Naive thymus-derived CD4-positive, alpha-beta T cell (primary cell): ENCODE results near the gene CA12. TPM values are rescaled to one million over a fixed set of nuclear protein-coding genes. Genes with fewer than 3 reads are reported as not detected.
"Not testable (repeated sequence)": the region's sequence is repeated elsewhere in the genome, so short reads cannot be mapped to it uniquely, and the experiment has no call there.

Experiments used
- ATAC-seq: fragments of 150-1000 bp; cut with Tn5 transposase; 2 replicates; pipeline ENCODE4 v1.10.0; 2021; ENCODE audit warnings: mild to moderate bottlenecking, moderate library complexity
- CTCF ChIA-PET: fragments of 350-600 bp; sonication (Branson Sonifier 250); formaldehyde crosslinking; loops from one replicate; lab custom pipeline; 2021; ENCODE audit warnings: antibody characterized with exemption; lab: Charles Lee
- POLR2A ChIA-PET: fragments of 350-600 bp; sonication (Branson Sonifier 250); formaldehyde crosslinking; loops from one replicate; lab custom pipeline; 2021; ENCODE audit warnings: antibody characterized with exemption, inconsistent platforms; lab: Charles Lee
- DNase-seq, 9 donors: peaks; one replicate each; pipeline versions ENCODE4 v3.0.0 to v3.0.0-alpha.2; 2020 to 2022; ENCODE audit warnings: mixed read lengths in 1 of 9
- H3K27ac ChIP-seq: one replicate; pipeline ENCODE4 v1.7.0; 2013; ENCODE audit warnings: mild to moderate bottlenecking, low read depth, low read length, moderate library complexity
- H3K27me3 ChIP-seq, 2 donors: one replicate each; pipeline ENCODE4 v1.7.0; 2013; ENCODE audit warnings: low read length in 2 of 2, mild to moderate bottlenecking in 2 of 2, moderate library complexity in 2 of 2; ENCODE audit not compliant: control insufficient read depth in 2 of 2, insufficient read depth in 2 of 2
- H3K36me3 ChIP-seq, 3 experiments: 1 replicate in 2 of 3; 2 replicates in 1 of 3; pipeline ENCODE4 v1.7.0; 2013; ENCODE audit warnings: low read length in 3 of 3, mild to moderate bottlenecking in 3 of 3, moderate library complexity in 1 of 3; ENCODE audit not compliant: insufficient read depth in 3 of 3, control insufficient read depth in 2 of 3
- H3K4me1 ChIP-seq, 2 donors: one replicate each; pipeline ENCODE4 v1.7.0; 2013; ENCODE audit warnings: low read length in 2 of 2, mild to moderate bottlenecking in 2 of 2, moderate library complexity in 1 of 2; ENCODE audit not compliant: control insufficient read depth in 2 of 2, insufficient read depth in 2 of 2
- H3K4me3 ChIP-seq: 2 replicates; pipeline ENCODE4 v1.7.0; 2013; ENCODE audit warnings: mild to moderate bottlenecking, low read length
- H3K9me3 ChIP-seq, 3 experiments: 1 replicate in 2 of 3; 2 replicates in 1 of 3; pipeline ENCODE4 v1.7.0; 2013; ENCODE audit warnings: low read length in 3 of 3; ENCODE audit not compliant: control insufficient read depth in 2 of 3
- H3K27ac Mint-ChIP-seq, 9 donors: one replicate each; pipeline ENCODE4 v1.8.0; 2020 to 2022; ENCODE audit warnings: mixed read lengths in 9 of 9, mild to moderate bottlenecking in 8 of 9, moderate library complexity in 5 of 9, inconsistent platforms in 2 of 9
- H3K27me3 Mint-ChIP-seq, 5 donors: one replicate each; pipeline ENCODE4 v1.8.0; 2021 to 2022; ENCODE audit warnings: mixed read lengths in 5 of 5, mild to moderate bottlenecking in 1 of 5
- H3K36me3 Mint-ChIP-seq, 5 donors: one replicate each; pipeline ENCODE4 v1.8.0; 2020 to 2022; ENCODE audit warnings: mixed read lengths in 5 of 5, mild to moderate bottlenecking in 3 of 5, inconsistent platforms in 1 of 5
- H3K4me1 Mint-ChIP-seq, 7 donors: one replicate each; pipeline ENCODE4 v1.8.0; 2020 to 2022; ENCODE audit warnings: mixed read lengths in 7 of 7, mild to moderate bottlenecking in 3 of 7, inconsistent platforms in 1 of 7
- H3K4me3 Mint-ChIP-seq, 10 donors: one replicate each; pipeline ENCODE4 v1.8.0; 2020 to 2022; ENCODE audit warnings: mild to moderate bottlenecking in 10 of 10, mixed read lengths in 10 of 10, moderate library complexity in 6 of 10, inconsistent platforms in 2 of 10
- H3K9me3 Mint-ChIP-seq, 11 donors: one replicate each; pipeline ENCODE4 v1.8.0; 2020 to 2022; ENCODE audit warnings: mixed read lengths in 11 of 11, mild to moderate bottlenecking in 4 of 11, inconsistent platforms in 1 of 11, moderate library complexity in 1 of 11
- intact Hi-C, 2 donors: fragments of 100-400 bp; cut with micrococcal nuclease; formaldehyde crosslinking; loops; one replicate each; pipeline ENCODE4 v1.15.1; 2023
- polyA plus RNA-seq, 2 donors: library from polyadenylated mRNA; unstranded; fragments of 300-500 nt; fragmentation: Illumina TruSeq; gene quantifications; one replicate each; pipeline ENCODE4 v1.2.3, GENCODE V29; 2021
- total RNA-seq, 6 experiments: library from RNA in 5 of 6; stranded (reverse) in 5 of 6; gene quantifications; 1 replicate in 5 of 6; 2 replicates in 1 of 6; pipeline ENCODE4 v1.2.3 and lab custom pipeline; 2021 to 2026

The CA12 gene
- total and polyA plus RNA-seq, 7 experiments from 2014 or later, result 0.02 TPM; not detected in 6

DNA sequence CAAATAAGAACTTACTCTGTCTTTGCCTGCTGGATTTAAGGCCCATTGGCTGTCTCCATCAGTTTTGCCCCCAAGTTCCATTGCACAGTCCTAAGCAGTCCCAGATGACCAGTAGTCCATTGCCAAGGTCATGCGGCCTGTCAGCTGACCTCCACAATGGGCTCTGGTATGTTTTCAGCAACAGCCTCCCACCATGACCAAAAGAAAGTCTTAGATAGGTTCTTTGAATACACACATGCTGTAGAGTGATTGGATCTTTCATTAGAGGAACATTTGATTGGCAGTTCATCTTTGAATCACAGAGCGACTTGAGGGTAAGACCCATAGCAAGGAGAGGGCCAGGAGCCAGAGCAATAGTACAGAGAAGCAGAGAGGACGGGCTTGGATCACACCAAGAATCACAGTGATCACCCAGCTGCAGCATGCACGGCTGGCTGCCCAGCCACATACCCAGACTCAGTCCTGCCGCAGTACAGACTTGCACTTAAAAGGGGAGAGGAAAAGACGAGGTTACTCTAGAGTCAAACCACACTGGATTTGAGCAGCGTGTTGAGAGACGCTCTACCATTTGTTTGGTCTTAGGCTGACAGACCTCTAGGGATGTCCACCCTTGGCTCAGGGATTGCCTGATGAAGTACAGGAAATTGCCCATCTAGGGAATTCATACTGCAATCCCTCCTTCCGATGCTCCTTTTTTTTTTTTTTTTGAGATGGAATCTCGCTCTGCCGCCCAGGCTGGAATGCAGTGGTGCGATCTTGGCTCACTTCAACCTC is 53.8 kb downstream of the CA12 start:
- H3K4me3 ChIP-seq, result no peak overlapping the region
- Mint-ChIP-seq H3K4me1 (no peaks in the 10 kb centered on the region), H3K9me3 (no peaks in the 10 kb centered on the region), H3K27me3 (no peaks in the 10 kb centered on the region), H3K4me3 (no peak overlapping the region), H3K27ac (peak overlapping the region in 1 of 9 donors; percentile 51), H3K36me3 (no peaks in the 10 kb centered on the region)
- H3K36me3 ChIP-seq, result no peaks in the 10 kb centered on the region
- no peaks in the 10 kb centered on the region for H3K9me3 ChIP-seq
- ChIA-PET CTCF (no interaction called here), POLR2A (no interaction called here)
- no peak for DNase-seq
- H3K27ac ChIP-seq, result no peak overlapping the region
- H3K27me3 ChIP-seq, result no peaks in the 10 kb centered on the region
- no peak for ATAC-seq
- H3K4me1 ChIP-seq, result no peaks in the 10 kb centered on the region
- intact Hi-C loops, result no loop called here

DNA sequence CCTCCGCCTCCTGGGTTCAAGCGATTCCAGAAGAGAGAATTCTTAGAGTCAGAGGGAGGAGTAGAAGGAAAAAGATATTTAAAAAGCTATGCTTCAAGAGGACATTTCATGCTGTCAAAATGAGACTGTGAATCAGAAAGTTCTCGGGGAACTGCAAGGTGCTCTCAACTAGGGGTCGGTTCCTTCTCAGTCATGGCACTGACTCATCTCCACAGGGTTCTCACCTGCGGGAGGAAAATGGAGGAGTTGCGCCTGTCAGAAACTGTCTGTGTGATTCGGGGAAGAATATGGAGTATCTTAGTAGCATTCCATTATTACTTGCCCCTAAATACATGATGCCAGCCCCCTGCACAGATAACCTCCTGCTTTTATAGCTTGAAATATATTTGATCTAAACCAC is 56.9 kb downstream of the CA12 start:
- CTCF ChIA-PET, result no interaction called here
- no peaks in the 10 kb centered on the region for H3K36me3 ChIP-seq
- no peak overlapping the region for H3K27ac Mint-ChIP-seq

DNA sequence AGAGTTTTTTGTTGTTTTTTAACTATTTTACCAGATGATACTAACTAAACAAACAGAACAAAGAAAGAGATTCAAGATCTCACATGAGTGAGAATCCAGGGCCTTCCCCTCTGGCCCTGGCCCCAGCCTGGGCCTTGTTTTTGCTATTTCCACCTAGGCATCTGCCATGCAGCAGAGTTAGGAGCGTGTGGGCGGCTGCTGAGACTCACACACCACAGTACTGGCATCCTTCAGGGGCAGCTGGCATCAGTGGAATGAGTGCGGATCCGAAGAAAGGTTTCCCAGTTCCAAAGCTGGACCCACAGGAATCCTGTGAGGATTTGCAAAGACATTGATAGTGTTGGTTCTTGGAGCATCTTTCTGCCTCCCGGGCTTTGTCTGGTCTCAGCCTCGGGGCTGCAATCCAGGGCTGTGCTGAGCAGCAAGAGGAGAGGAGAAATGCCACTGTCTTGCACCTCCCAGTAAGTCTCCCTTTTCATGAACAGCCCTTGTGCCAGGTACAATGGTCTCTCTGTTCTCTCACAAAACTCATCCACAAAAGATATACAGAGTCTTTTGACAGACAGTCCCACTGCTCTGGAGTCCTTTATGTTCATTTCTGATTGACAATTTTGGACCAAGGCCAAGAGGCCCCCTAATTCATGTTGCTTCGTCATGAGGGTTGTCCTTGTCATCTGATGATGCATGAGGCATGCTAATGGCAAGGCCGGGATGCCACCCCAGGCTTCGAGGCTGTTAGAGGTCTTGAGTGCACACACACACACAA is 57.7 kb downstream of the CA12 start:
- ChIA-PET CTCF (no interaction called here), POLR2A (no interaction called here)
- H3K27me3 ChIP-seq, result no peaks in the 10 kb centered on the region
- no peaks in the 10 kb centered on the region for H3K4me1 ChIP-seq
- H3K27ac ChIP-seq, result no peak overlapping the region
- no peak overlapping the region for H3K4me3 Mint-ChIP-seq
- no peak overlapping the region for H3K4me3 ChIP-seq
- H3K9me3 Mint-ChIP-seq, result no peaks in the 10 kb centered on the region
- no peaks in the 10 kb centered on the region for H3K36me3 ChIP-seq
- intact Hi-C loops, result no loop called here
- no peak for ATAC-seq
- H3K27ac Mint-ChIP-seq, result no peak overlapping the region
- no peaks in the 10 kb centered on the region for H3K36me3 Mint-ChIP-seq
- no peaks in the 10 kb centered on the region for H3K27me3 Mint-ChIP-seq
- no peaks in the 10 kb centered on the region for H3K4me1 Mint-ChIP-seq
- DNase-seq, result no peak
- no peaks in the 10 kb centered on the region for H3K9me3 ChIP-seq

More for the DNA sequence above, 56.9 kb downstream of the CA12 start:
- H3K4me3 Mint-ChIP-seq, result no peak overlapping the region
- POLR2A ChIA-PET, result no interaction called here
- H3K36me3 Mint-ChIP-seq, result no peaks in the 10 kb centered on the region
- no peaks in the 10 kb centered on the region for H3K4me1 Mint-ChIP-seq
- ATAC-seq, result no peak
- H3K4me3 ChIP-seq, result no peak overlapping the region
- DNase-seq, result no peak
- no peak overlapping the region for H3K27ac ChIP-seq
- no peaks in the 10 kb centered on the region for H3K4me1 ChIP-seq
- intact Hi-C loops, result no loop called here
- no peaks in the 10 kb centered on the region for H3K9me3 ChIP-seq
- H3K27me3 Mint-ChIP-seq, result no peaks in the 10 kb centered on the region
- no peaks in the 10 kb centered on the region for H3K27me3 ChIP-seq
- H3K9me3 Mint-ChIP-seq, result no peaks in the 10 kb centered on the region

DNA sequence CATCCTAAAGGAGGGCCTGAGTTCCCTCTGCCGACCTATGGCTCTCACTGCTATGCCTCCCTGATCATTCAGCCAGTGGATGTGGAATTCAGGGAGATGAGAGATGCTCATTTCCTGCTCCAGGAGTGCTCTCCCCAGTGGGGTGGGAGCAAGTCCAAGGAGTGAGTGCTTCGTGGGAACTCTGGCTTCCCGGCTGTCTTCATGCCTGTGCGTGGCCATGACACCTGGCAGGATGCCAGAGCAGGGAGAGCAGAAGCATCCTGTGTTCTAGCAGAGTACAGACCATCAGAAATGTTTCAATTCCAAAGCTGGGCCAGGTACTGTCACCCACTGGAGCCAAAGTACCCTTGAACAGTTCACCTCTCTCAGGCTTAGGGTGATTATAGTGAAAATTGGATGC is 59.1 kb downstream of the CA12 start:
- ChIA-PET CTCF (no interaction called here), POLR2A (no interaction called here)
- no peak for DNase-seq
- no peaks in the 10 kb centered on the region for H3K4me1 Mint-ChIP-seq
- Histone ChIP-seq H3K9me3 (no peaks in the 10 kb centered on the region), H3K36me3 (no peaks in the 10 kb centered on the region), H3K4me1 (no peaks in the 10 kb centered on the region), H3K4me3 (no peak overlapping the region), H3K27ac (no peak overlapping the region), H3K27me3 (no peaks in the 10 kb centered on the region)
- peaks cover 0 to 4% (median 0%) of the 10 kb centered on the region in 5 donors for H3K27me3 Mint-ChIP-seq
- no peak overlapping the region for H3K4me3 Mint-ChIP-seq
- no peak for ATAC-seq
- H3K9me3 Mint-ChIP-seq, result no peaks in the 10 kb centered on the region
- H3K36me3 Mint-ChIP-seq, result no peaks in the 10 kb centered on the region
- intact Hi-C loops, result no loop called here
- no peak overlapping the region for H3K27ac Mint-ChIP-seq

DNA sequence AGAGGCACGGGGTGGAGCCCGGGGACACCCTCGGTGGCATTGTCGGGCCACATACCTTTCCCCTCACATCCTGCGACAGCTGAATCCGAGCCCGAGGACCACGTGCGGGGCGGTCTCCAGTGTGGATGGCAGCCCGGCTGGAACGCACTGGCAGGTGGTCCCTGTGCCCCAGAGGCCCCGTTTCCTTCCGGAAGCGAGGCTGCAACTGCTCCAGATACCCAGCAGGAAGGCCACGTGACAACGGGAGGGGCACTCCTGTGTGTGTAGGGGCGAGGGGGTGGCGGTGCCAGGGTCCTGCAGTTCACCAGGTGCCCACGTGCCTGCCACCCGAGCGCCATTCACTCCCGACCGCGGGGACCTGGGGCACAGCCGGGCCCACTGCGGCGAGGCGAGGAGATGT is 60.2 kb downstream of the CA12 start:
- no peaks in the 10 kb centered on the region for H3K36me3 Mint-ChIP-seq
- H3K4me1 Mint-ChIP-seq, result no peaks in the 10 kb centered on the region
- H3K27me3 Mint-ChIP-seq, result peaks cover 0 to 11% (median 0%) of the 10 kb centered on the region in 5 donors

DNA sequence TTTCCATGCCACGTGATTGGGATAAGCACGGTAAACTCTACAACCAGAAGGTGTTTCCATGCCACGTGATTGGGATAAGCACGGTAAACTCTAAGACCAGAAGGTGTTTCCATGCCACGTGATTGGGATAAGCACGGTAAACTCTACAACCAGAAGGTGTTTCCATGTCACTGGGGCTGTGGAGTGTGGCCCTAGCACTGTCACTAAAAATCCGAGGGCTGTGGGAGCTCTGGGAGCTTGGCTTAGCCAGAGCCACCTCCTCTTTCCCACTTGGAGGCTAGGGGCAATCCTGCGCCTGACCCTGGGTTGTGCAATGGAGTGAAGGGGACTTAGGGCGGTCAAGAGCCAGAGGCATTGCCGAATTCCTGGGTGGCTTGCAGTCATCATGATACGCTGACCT is 60.7 kb downstream of the CA12 start:
- H3K27me3 ChIP-seq, intact Hi-C loops, H3K4me1 Mint-ChIP-seq, H3K9me3 ChIP-seq, H3K4me1 ChIP-seq, DNase-seq, H3K27ac ChIP-seq, H3K4me3 ChIP-seq, H3K4me3 Mint-ChIP-seq, H3K27ac Mint-ChIP-seq, CTCF ChIA-PET, ATAC-seq, H3K36me3 Mint-ChIP-seq, H3K36me3 ChIP-seq, POLR2A ChIA-PET, H3K9me3 Mint-ChIP-seq: not testable (repeated sequence)
- H3K27me3 Mint-ChIP-seq, result peaks cover 0 to 14% (median 0%) of the 10 kb centered on the region in 5 donors

More for the DNA sequence above, 60.2 kb downstream of the CA12 start:
- no peaks in the 10 kb centered on the region for H3K36me3 ChIP-seq
- CTCF ChIA-PET, result no interaction called here
- ATAC-seq, result no peak
- no peaks in the 10 kb centered on the region for H3K9me3 ChIP-seq
- no peaks in the 10 kb centered on the region for H3K27me3 ChIP-seq
- no peaks in the 10 kb centered on the region for H3K9me3 Mint-ChIP-seq
- H3K27ac ChIP-seq, result no peak overlapping the region
- H3K4me3 Mint-ChIP-seq, result no peak overlapping the region
- no peaks in the 10 kb centered on the region for H3K4me1 ChIP-seq
- POLR2A ChIA-PET, result no interaction called here
- no peak overlapping the region for H3K27ac Mint-ChIP-seq
- H3K4me3 ChIP-seq, result no peak overlapping the region
- intact Hi-C loops, result no loop called here
- DNase-seq, result no peak

DNA sequence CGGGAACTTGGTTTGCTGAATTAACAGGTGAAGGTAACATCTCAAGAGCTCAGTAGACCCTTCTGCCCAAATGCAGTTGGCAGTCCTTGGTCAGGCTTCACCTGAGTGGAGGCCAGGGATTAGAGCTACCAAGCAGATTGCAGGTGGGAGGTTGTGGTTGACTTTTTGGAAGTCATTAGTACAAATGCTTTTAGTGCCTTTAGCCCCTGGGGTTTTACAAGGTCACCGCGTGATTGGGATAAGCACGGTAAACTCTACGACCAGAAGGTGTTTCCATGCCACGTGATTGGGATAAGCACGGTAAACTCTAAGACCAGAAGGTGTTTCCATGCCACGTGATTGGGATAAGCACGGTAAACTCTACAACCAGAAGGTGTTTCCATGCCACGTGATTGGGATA is 61.2 kb downstream of the CA12 start:
- ATAC-seq, H3K27ac ChIP-seq, POLR2A ChIA-PET: not testable (repeated sequence)

More for the DNA sequence above, 61.2 kb downstream of the CA12 start:
- H3K4me3 ChIP-seq, H3K4me3 Mint-ChIP-seq, H3K4me1 ChIP-seq, H3K9me3 ChIP-seq, H3K36me3 Mint-ChIP-seq, H3K4me1 Mint-ChIP-seq, DNase-seq, intact Hi-C loops, CTCF ChIA-PET, H3K36me3 ChIP-seq, H3K27ac Mint-ChIP-seq, H3K27me3 ChIP-seq, H3K9me3 Mint-ChIP-seq: not testable (repeated sequence)
- peaks cover 0 to 14% (median 0%) of the 10 kb centered on the region in 5 donors for H3K27me3 Mint-ChIP-seq
